Skin epidermis (tissue), 12 donors: ENCODE data around the gene TMEM237.
A peak's percentile ranks its signal among the peaks of the same experiment; 100 is the strongest.

Experiments used
- H3K27ac ChIP-seq, 21 experiments: fragments of 200-600 bp; sonication (generic) in 11 of 21; one replicate each; pipeline ENCODE4 v1.5.0; 2020; ENCODE audit warnings: mild to moderate bottlenecking in 3 of 21, inconsistent platforms in 2 of 21, moderate library complexity in 2 of 21
- H3K4me3 ChIP-seq, 7 experiments: fragments of 200-600 bp; sonication (generic) in 2 of 7; one replicate each; pipeline ENCODE4 v1.5.0; 2020; ENCODE audit warnings: inconsistent platforms in 2 of 7, mild to moderate bottlenecking in 2 of 7, moderate library complexity in 1 of 7

The TMEM237 gene

DNA sequence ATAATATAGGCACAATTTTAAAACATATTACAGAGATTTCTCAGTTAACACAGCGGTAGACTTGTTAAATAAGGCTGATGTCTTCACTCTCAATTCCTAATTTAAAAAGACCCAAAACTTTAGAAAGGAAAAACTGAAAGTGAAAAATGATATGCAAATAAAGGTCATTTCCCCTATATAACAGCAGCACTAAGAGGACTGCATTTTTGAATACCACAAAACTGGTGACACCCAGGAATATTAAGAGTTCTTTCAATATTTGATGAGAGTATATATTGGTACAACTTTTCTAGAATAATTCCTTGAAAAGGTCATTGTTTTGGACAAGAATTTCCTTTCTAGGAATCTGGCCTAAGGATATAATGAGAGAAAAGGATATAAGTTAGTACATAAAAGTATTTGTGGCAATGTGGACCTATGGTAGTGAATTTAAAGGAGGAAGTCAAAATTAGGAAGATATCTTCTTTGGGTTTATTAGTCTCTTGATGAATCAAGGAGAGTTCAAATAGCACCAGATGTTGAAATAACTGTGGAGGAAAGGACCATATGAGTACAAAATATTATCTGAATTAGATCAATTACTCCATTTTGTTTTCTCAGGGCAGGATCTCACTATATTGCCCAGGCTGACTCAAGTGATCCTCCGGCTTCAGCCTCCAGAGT, 70.3 kb downstream of the TMEM237 start:
- peak overlapping the region in 1 of 21 experiments; percentile 18 for H3K27ac ChIP-seq

More for the DNA sequence above, 70.3 kb downstream of the TMEM237 start:
- H3K4me3 ChIP-seq: no peak overlapping the region
